Neural progenitor cell (in vitro differentiated cells): ENCODE results near the gene RBM25.
"Not testable (repeated sequence)": the region's sequence is repeated elsewhere in the genome, so short reads cannot be mapped to it uniquely, and the experiment has no call there.

Experiments used
- CTCF ChIP-seq: fragments of 200-600 bp; sonication (generic); IDR thresholded peaks from 2 replicates; pipeline ENCODE4 v1.5.1; 2017; ENCODE audit warnings: antibody characterized with exemption, mild to moderate bottlenecking
- EZH2 ChIP-seq: fragments of 200-600 bp; sonication (generic); IDR thresholded peaks from 2 replicates; pipeline ENCODE4 v1.6.1; 2017; ENCODE audit warnings: antibody characterized with exemption, mild to moderate bottlenecking, moderate library complexity
- EZH2phosphoT487 ChIP-seq: fragments of 200-600 bp; sonication (generic); IDR thresholded peaks from 2 replicates; pipeline ENCODE4 v1.6.1; 2017; ENCODE audit warnings: antibody characterized with exemption

GRCh38 chr14:73169855-73170254, 111.5 kb downstream of the RBM25 start:
- TF ChIP-seq CTCF, EZH2, EZH2phosphoT487: not testable (repeated sequence)
